Measurements from ENCODE around the gene NOTUM.

The NOTUM gene

GRCh38 chr17:81911277-81911961 is 49.6 kb downstream of the NOTUM start, which contains the start of gene PCYT2:
Gene PCYT2, minus strand, starts transcription at chr17:81911399. Its CDS starts 44 bp downstream, at chr17:81911355.
- DNase-seq (ENCODE audit: low read depth, low spot score) = no peak

- DNase-seq (ENCODE audit: low read depth, low spot score) = no peak
Observed at GRCh38 chr17:81910840-81911276, 50.1 kb downstream of the NOTUM start.

- no peak for DNase-seq (ENCODE audit: low read depth, low spot score)
Observed at GRCh38 chr17:81909966-81910839, 50.8 kb downstream of the NOTUM start.

- DNase-seq (ENCODE audit: low read depth, low spot score) = no peak
Observed at GRCh38 chr17:81909231-81909630, 51.8 kb downstream of the NOTUM start.

GRCh38 chr17:81908793-81909192 is 52.2 kb downstream of the NOTUM start:
- DNase-seq (ENCODE audit: low read depth, low spot score) = no peak

- DNase-seq (ENCODE audit: low read depth, low spot score) = no peak
Observed at GRCh38 chr17:81907219-81908145, 53.5 kb downstream of the NOTUM start.

GRCh38 chr17:81906476-81907218 is 54.3 kb downstream of the NOTUM start:
- no peak for DNase-seq (ENCODE audit: low read depth, low spot score)

- DNase-seq (ENCODE audit: low read depth, low spot score) = no peak
Observed at GRCh38 chr17:81905993-81906392, 55.0 kb downstream of the NOTUM start.

GRCh38 chr17:81905424-81905875 is 55.5 kb downstream of the NOTUM start:
- DNase-seq (ENCODE audit: low read depth, low spot score) = no peak

GRCh38 chr17:81904600-81905423 is 56.2 kb downstream of the NOTUM start:
- DNase-seq (ENCODE audit: low read depth, low spot score) = no peak

GRCh38 chr17:81903896-81904599 is 56.9 kb downstream of the NOTUM start:
- no peak for DNase-seq (ENCODE audit: low read depth, low spot score)

- DNase-seq (ENCODE audit: low read depth, low spot score) = no peak
Observed at GRCh38 chr17:81903415-81903831, 57.6 kb downstream of the NOTUM start.

- no peak for DNase-seq (ENCODE audit: low read depth, low spot score)
Observed at GRCh38 chr17:81902653-81903414, 58.2 kb downstream of the NOTUM start.

All from iPS DF 19.7 (cell line).